IPS-NIHi7 (cell line): ENCODE data around the gene MRPS7.
"Not testable (repeated sequence)": the region's sequence is repeated elsewhere in the genome, so short reads cannot be mapped to it uniquely, and the experiment has no call there.

Experiments used
- DNase-seq: peaks from one replicate; pipeline ENCODE4 v3.0.0; 2012; ENCODE audit warnings: mixed read lengths; ENCODE audit errors: extremely low spot score

MRPS7 gene

DNA sequence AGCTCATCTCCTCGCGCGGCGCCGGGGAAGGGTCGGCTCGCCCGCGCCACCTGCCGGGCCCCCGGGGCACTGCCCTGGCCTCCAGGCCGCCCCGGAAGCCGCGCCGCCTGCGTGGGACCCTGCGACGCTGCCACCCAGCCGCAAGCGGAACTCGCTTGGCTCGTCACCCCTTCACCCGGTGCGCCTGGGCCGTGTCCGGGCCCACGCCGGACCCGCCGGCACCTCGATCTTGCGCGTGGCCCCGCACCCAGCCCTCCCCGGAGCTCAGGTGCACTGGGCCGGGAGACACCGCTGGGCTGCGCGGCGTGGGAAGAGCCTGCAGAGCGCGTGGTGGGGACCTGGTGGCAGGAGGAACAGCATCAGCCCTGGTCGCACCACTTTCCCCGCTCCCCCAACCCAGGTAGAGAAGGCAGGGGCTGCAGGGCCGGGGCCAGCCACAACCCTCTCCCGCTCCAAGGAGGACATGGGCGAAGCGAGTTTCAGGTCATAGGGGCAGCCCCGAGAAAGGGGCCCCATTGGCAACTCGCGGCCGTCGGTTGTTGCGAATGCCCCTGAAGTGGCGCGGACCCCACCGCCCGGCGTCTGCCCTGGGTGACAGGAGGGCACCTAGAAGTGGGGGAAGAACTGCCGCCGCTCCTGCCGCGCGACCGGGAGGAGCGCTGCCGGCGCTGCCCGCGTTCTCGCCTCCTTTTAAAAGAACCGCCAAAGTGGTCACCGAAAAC is 9.7 kb downstream of the MRPS7 start:
- DNase-seq: peak; percentile 93

DNA sequence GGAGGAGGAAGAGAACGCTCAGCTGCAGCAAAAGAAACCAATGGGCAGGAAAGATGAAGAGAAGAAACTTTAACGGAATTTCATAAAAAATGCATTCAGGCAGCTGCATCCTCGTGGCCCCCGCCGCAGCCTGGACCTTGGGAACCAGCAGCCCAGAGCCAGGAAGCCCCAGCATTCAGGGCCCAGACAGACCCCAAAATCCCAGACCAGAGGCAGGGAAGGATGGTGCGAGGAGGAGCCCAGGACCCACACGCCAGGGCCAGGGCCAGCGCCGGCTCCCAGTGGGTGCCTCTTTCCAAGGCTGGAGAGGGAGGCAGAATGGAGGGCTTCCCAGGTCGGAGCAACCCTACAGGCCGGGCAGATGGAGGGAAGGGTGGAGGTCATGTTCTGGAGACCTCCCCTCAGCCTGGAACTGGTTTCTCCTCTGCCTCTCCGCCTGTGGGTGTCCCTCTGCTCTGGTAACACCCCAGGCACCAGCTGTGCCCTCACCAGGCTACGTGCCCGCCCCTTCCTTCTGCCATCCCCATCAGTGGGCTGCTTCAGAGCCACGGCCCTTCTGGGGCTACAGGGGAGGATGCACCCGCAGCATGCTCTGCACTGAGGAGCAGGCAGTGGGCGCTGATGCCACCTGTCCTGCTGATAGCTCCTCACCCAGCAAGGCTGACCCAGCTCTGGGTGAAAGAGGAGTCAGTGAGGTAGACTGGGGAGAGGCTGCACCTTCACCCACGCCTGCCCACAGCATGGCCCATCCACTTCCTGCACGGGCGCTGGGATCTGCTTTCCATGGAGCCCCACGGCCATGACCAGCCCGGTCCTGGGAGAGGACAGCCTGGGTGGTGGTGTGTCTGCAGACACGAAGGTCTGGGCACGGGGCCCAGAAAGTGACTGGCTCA is 10.5 kb downstream of the MRPS7 start:
- peak; percentile 8 for DNase-seq

DNA sequence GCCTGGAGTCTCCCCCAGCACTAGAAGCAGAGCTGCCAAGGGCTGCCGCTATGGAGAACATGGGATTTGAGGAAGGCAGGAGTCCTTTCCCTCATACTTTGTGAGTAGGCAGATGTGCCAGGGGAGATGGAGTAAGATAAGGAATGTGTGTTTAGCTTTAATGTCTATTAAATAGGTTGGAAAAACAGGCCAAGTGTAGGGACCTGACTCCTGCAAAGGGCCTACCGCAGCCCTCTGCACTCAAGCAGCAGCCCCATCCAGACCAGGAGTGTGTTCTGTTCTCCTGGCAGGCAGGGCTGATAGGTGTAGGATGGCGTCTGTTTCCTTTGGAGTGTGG is 11.1 kb downstream of the MRPS7 start:
- DNase-seq: no peak

DNA sequence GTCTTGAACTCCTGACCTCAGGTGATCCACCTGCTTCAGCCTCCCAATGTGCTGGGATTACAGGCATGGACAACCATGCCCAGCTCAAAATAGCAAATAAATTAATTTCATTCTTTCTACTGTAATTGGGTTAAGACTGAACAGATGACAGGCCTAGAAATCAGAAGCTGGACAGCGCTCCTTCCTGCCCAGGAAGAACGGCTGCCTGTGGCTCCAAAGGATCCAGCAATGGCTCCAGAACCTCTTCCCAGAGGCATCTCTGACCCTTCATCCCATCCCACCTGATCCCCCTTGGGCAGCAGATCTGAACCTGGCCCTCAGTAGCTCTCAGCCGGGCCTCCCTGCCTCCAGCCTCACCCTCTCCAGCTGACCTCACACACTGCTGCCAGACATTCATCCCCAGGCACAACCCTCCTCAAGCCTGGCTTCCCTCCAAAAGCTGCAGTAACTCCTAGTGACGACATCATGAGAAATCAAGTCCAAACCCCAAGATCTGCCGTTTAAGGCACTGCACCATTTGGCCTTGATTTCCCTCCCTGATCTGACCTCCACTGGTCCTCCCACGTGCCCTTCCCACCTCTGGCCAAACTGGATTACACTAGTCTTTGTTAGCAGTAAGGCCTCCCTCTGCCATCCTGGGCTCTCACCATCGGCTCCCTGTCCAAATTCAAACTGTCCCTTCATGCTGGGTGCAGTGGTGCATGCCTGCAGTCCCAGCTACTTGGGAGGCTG is 12.5 kb downstream of the MRPS7 start:
- no peak for DNase-seq

DNA sequence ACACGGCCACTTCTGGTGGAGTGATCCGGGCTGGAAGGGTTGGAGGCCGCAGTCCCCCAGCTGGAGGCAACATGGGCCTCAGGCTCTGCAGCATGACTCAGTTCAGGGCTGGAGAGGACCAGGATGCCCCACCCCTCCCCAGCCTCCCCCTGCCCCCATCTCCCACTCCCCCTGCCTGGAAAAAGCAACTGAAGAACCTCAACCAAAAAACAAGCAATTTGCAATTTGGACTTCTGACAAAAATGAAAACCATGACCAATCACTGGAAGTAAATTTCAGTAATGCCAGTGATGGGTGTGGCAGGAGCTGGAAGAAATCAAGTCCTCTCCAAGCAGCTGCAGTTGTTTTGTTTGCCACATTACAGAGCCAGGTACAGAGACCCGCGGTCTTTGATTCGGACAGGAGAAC is 16.0 kb downstream of the MRPS7 start:
- no peak for DNase-seq

DNA sequence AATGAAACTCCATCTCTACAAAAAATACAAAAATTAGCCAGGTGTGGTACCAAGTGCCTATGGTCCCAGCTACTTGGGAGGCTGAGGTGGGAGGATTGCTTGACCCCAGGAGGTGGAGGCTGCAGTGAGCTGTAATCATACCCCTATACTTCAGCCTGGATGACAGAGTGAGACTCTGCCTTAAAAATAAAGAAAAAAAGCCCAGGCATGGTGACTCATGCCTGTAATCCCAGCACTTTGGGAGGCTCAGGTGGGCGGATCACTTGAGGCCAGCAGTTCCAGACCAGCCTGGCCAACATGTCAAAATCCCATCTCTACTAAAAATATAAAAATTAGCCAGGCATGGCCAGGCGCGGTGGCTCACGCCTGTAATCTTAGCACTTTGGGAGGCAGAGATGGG is 18.5 kb downstream of the MRPS7 start:
- not testable (repeated sequence) for DNase-seq

DNA sequence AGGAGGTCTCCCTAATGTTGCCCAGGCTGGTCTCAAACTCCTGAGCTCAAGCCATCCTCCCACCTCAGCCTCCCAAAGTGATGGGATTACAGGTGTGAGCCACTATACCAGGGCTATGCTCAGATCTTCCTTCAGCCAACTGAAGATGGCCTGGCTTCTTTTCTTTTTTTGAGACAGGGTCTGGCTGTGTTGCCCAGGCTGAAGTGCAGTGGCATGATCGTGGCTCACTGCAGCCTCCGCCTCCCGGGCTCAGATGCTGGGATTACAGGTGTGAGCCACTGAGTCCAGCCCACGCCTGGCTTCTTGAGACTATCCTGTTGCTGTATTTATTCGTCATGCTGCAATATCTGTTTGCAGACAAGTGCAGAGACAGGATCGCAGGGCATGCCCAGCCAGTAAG is 23.4 kb downstream of the MRPS7 start:
- DNase-seq: no peak

DNA sequence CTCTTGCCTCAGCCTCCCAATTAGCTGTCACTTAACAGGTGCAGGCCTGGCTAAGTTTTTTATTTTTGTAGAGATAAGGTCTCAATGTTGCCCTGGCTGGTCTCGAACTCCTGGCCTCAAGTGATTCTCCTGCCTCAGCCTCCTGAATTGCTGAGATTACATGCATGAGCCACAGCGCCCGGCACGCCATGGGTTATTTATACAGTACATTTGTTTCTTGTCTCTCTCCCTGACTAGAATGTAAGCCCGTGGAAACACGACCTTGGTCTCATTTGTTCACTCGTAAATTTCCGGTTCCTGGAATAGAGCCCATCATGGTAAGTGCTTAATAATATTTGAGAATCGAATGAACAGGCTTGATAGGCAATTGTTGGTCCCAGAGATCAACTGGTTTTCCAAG is 25.5 kb downstream of the MRPS7 start:
- no peak for DNase-seq

DNA sequence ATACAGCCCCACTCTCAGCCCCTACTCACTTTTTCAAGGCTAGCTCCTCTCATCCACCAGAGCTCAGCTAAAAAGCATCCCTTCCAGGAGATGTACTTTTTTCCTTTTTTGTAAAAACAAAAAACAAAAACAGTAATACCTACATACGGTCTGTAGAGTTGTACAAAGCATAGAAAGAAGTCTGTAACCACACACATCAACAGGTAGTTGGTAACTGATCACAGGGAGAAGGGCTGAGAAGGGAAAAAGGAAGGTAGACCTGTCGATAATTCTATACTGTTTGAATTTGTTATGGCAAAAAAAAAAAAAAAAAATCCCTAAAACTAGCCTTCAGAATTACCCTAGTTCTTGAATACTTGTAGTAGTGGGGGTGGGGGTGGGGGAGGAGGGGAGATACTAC is 26.7 kb downstream of the MRPS7 start:
- DNase-seq: no peak

DNA sequence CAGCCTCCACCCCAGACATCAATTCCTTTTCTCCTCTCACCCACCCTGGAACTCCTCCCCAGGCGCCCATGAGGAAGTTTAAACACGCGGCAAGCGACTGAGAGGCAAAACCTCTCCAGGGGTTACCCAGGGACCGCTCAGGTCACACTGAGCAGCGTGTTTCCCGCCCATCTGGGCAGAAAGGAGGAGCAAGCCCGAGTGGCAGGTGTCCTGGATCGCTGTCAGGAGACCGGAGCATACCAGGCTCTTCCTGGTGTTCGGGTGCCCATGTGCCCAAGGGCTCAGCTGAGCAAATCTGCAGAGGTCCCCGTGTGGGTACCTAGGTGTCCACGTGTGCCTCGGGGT is 27.1 kb downstream of the MRPS7 start:
- DNase-seq: peak; percentile 58

DNA sequence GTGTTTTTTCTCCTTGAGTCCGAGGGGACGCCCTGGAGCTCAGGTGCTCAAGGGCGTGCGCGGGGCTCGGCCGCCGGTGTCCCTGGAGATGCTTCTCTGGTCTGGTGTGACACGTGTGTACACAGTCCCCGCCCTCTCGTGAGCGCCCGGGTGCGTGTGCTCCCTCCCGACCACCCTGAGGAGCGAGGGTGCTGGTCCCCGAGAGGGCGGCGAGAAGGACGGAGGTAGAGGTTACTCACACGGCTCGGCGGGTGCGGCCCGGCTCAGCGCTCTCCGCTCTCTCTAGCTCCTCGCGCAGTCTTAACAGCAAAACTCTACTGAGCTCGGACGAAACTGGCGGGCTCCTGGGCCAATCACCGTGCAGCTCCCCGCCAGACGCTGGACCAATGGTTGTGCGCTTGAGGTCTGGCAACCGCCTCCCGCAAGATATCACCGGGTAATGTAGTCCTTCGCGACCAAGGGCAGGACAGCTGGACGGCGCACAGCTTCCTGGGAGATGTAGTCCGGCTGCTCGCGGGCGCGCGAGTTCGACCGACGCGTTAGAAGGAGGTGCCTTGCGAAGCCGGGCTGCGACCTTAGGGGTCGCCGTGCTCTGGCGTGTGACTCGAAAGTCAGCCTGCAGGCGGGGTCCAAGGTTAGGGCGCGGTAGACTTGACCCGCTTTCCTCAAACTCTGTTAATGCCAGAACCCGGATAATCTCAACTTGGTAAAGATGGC is 27.6 kb downstream of the MRPS7 start, which contains the start of gene SLC25A19:
TSS of gene SLC25A19 (minus strand) at position 319 of the 717 bp plus-strand sequence. CDS start 2,669 bp downstream, outside the sequence.
- DNase-seq: peak; percentile 99

DNA sequence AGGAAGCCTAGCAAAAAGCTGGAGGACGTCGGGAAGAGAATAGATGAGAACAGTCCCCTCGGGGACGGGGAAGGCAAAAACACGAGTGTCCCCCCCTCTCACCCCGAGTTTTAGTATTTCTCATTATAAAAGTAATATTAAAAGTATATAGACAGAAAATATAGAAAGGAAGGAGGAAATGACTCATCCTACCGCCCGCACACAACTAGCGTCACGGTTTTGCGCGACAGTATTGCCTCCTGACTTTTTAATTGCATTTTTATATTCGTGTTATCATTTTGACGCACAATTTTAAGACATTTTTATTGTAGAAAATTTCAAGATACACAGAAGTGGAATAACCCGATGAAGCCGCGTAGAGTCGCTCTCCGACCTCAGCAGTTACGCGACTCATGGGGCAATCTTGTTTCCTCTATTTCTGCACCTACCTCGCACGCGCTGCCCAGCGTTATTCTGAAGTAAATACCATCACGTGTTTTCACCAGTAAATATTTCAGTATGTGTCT is 28.2 kb downstream of the MRPS7 start:
- DNase-seq: no peak

DNA sequence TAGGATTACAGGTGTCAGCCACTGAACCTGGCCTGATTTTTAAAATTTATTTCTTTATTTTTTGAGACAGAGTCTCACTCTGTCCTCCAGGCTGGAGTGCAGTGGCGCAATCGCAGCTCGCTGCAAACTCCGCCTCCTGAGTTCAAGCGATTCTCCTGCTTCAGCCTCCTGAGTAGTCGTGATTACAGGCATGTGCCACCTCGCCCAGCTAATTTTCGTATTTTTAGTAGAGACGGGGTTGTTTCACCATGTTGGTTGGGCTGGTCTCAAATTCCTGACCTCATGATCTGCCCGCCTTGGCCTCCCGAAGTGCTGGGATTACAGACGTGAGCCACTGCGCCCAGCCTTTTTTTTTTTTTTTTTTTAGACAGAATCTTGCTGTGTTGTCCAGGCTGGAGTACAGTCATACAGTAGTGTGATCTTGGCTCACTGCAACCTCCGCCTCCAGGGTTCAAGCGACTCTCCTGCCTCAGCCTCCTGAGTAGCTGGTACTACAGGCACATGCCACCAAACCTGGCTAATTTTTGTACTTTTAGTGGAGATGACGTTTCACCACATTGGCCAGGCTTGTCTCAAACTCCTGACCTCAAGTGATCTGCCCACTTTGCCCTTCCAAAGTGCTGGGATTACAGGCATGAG is 31.2 kb downstream of the MRPS7 start:
- DNase-seq: not testable (repeated sequence)

DNA sequence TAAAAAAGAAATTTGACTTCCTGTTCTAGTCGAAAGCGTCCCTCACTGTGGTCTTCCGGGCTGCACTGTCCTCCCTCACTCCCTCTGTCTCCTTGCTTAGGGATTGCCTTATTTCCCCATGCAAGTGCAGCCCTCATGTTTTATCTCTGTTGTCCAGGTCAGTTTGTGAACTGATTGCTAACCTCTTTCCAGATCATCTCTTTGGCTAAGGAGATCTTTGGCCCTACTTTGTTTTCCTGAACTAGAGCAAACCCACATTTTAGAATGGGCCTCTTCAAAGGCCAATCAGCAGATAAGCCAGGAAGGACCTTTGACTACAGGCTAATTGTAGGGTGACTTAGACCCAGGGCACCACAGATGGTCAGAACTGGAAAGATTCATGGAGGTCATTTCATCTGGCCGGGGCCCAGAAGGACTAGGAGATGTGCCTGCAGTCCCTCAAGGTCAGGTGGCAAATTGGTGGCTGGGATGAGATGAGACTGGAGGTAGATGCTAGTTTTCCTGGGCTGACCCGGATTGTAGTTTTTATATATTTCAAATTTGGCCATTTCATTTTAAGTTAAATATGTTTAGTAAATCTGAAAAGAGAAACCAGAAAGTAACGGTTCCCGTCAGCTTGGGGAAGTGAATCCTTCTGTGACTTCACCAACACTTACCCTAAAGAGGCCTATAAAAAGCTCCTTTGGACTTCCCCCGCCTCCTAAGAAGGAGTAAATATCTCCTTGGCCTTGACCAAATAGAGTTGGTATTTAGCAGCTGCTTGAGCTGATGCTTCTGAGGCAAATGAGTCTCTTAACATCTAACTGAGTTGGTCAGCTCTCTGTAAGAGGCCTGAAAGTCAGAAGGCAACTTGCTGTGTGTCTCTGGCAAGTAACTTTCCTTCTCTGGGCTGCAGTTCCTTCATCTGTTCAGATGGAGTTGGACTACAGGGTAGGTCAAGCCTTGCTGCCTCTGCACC is 33.8 kb downstream of the MRPS7 start:
- no peak for DNase-seq

DNA sequence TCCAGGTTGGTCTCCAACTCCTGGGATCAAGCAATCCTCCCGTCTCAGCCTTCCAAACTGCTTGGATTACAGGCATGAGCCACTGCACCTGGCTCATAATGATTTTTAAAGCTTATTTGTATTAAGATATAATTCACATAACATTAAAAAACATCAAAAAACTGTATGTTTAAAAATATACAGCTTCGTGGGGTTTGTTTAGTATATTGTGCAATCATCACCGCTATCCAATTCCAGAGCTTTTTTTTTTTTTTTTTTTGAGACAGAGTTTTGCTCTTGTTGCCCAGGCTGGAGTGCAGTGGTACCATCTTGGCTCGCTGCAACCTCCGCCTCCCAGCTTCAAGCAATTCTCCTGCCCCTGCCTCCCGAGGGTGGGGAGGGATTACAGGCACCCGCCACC is 38.6 kb downstream of the MRPS7 start:
- no peak for DNase-seq

DNA sequence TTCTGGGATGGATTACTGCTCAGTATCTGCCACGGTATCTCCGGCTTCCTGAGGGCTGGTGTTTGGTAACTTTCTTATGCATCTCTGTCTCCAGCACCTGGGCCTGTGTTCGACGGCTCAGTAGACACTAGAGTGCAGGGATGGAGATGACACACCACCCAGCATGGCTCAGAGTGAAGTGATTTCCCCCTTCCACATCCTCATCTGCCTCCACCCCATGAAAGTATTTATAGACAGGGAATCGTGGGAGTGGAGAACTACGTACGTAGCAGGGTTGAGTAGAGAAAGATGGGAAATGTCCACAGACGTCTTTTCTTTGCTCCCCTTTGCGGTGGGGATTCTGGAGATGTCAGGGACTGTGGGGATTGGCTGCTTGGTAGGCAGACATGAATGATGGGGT is 39.4 kb downstream of the MRPS7 start:
- no peak for DNase-seq

DNA sequence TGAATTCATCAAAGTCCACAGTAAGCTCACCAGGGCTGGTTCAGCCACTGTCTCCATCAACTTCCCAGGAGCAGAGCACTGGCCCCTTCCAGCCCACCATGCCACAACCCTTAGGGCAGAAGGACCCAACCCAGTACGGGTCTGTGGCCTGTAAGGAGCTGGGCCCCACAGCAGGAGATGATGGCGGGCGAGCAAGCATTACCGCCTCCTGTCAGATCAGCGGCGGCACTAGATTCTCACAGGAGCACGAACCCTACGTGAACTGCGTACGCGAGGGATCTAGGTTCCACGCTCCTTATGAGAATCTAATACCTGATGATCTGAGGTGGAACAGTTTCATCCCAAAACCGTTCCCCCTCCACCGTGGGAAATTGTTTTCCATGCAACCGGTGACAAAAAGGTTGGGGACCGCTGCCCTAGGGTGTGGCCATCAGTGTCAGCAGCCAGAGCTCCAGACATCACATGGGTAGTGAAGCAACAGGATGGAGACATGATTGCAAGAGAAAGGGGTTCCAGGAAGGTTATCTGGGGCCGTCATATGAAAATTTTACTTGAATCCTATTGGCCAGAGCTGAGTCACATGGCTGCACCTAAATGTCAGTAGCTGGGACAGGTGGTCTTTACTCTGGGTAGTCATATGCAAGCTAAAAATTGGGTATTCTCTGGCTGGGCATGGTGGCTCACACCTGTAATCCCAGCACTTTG is 40.0 kb downstream of the MRPS7 start:
- no peak for DNase-seq

DNA sequence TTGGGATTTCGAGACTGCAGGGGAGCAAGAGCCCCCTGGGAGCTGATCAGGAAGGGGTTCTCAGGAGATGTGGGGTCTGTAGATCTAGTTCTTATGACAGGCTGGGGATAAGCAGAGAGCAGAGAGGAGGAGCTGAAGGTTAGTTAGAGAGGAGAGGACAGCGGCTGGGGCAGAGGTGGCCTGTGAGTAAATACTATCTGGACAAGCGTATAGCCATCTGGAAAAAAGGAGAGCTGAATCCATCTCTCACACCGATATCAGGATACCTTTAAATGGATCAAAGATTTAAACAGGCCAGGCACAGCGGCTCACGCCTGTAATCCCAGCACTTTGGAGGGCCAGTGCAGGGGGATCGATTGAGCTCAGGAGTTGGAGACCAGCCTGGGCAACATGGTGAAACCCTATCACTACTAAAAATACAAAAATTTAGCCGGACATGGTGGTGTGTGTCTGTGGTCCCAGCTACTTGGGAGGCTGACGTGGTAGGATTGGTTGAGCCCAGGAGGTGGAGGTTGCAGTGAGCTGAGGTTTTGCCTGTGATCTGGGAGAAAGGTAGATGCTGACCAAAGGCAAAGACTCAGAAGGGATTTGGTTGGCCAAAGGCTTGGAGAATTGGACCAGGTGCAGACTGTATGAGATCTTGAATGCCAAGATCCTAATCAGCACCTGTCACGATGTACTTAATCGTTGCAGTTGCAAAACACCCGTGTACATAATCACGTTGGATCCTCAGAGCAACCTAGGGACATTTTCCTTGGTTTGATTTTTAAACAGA is 46.5 kb downstream of the MRPS7 start:
- DNase-seq: no peak
